ENCODE data around the gene ASAP2.
A peak's percentile ranks its signal among the peaks of the same experiment; 100 is the strongest.

The ASAP2 gene

DNA sequence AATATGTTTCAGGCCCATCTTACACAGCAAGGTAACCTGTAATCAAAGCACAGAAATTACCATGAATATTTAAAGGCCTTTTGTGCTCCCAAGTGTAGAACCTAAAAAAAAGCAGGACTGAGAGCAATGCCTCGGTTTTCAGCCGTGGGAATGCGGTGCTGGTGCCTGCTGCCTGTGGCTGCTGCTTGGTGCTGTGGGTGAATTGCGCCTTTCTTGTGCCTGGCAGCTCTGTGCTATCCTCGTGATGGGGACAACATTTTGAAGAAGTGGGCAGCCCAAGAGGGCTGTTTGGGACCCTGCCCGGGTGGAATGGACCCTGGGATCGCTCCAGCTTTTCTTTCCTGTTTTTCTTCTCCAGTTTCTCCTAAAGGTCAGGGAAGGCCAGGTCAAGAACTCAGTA is 91.2 kb downstream of the ASAP2 start:
- no peak for DNase-seq (ENCODE audit: low spot score)

DNA sequence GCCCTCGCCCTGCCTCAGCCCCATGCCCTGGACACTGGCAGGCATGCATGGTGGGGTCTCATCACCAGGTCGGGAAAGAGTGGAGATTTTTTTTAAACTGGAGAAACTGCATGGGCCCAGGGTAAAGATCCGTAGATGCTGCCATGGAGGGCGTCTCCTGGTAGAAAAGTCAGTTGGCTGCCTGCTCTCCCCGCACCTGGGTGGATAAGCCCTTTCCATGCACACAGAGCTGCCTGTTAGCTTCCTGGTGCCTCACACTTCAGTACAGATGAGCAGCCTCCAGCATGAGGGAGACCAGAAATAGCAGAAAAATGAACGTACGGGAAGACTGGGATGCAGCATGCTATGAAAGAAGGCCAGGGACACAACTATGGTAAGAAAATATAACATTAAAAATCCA is 92.0 kb downstream of the ASAP2 start:
- no peak for DNase-seq (ENCODE audit: low spot score)

DNA sequence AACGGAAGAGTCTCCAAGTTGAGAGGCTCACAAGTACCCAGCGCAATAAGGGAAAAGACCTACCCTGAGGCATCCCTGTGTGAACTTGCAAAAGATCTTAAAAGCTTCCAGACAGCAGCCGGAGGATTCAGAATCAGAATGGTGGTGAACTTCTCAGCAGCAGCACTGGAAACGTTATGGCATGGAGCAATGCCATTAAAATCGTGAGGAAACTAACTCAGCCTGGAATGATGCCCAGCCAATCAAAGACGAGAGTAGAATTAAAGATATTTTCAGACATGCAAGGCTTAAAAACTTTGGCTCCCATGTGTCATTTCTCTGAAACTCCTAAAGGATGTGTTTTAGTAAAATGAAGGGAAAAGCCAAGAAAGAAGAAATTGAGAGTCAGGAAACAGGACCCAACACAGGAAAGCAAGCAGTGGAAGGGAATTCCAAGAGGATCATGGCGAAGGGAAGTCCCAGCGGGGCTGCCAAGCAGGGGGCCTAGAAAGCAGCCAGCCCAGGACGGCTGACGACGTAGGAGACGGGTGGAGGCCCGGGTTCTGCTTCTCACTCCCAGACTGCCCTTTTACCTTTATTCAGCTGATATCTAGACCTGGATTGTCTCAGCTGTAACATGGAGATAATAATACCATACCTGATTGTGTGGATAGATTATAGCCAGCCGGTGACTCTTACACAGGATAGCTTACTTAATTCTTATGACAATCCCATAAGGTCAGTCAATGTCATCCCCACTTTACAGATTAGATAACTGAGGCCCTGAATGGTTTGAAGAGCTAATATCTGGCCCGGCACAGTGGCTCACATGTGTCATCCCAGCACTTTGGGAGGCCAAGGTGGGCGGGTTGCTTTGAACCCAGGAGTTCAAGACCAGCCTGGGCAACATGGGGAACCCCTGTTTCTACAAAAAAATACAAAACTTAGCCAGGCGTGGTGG is 92.8 kb downstream of the ASAP2 start:
- DNase-seq (ENCODE audit: low spot score), result no peak

DNA sequence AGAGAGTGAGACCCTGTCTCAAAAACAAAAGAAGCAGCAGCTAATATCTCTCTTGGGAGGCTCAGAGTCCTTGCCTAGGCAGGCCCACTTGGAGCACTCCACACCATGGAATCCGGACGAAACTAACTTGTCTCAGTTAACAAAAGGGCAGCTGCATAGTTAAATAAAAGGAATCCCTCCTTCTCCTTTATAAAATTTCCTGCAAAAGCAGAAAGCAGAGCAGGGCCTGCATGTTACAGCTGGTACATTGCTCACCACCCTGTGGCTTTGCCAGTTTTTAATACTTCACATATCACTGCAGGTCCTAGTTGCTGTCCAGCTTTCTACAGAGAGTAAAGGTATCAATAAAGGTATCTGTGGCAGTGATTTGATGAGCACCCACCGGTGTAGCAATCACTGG is 93.6 kb downstream of the ASAP2 start:
- DNase-seq (ENCODE audit: low spot score), result no peak

DNA sequence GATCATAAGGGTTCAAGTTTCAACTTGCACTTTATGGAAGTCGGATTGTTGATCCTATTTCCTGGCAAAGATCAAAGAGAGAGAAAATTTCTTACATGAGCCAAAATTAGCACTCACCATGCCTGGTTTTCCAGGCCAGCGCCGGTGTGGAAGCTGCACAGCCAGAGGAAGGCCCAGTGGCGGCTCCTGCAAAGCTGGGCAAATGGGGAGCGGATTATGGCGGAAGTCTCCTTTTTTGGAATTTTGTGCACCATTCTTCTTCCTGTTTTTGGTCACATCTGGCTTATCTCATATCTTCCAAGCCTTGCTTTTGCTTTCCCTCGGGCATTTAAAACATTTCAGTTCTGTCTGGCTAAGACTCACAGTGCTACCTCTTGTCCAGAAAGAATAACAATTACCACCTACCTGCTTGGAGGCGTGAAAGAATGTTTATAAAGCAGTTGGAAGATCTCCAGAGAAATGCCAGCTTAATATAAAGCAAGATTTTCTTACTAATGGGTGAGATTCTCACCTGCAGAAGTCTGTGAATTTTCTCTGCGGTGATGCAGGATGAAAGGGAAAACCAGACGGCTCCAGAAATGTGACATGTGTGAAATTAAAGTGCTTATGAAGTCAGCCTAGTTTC is 94.3 kb downstream of the ASAP2 start:
- DNase-seq (ENCODE audit: low spot score), result no peak

DNA sequence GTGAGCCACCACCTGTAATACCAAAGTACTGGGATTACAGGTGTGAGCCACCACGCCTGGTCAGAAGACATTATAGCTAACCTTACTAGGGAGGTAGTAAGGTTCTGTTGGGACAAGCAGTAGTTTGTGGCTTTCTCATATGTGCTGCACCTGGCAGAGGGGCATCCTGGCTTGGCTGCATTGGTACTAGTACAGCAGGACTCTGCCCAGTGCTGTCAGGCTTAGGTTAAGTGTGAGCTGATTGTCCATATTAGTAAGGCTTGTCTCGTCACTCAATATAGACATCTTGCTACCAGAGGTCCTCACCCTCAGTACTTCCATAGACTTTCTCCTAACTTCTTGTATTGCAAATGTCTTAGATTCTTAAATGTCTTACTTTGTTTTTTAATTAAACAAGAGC is 96.1 kb downstream of the ASAP2 start:
- DNase-seq (ENCODE audit: low spot score), result no peak

DNA sequence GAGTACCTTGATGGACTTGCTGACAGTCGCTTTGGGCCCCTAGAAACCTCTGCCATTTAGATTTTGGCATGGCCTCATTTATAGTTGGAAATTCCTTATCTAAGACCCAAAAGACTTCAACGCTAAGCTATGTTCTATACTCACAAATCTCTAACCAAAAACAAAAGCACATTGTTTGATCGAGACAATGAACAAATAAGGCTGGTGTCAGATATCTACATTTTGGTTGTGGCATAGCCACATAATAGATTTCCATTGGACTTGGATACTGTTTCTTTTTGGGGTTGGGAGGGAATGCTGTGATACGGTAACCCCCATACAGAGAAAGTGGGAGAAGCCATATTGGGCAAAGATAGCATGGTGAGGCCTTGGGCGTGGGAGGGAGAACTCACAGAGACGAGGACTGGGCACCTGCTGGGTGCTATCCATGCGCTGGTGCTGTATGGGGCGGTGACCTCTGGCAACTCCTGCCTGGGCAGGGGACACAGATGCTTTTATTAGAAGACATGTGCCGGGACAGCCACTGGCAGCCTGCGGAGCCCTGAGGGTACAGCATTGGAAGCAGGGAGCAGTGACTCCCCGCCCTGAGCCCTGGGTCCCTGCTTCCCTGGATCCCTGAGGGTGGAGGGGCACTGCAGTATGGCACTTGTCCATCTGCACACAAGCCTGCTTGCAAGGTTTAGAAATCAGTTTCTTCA is 97.1 kb downstream of the ASAP2 start:
- DNase-seq (ENCODE audit: low spot score), result no peak

DNA sequence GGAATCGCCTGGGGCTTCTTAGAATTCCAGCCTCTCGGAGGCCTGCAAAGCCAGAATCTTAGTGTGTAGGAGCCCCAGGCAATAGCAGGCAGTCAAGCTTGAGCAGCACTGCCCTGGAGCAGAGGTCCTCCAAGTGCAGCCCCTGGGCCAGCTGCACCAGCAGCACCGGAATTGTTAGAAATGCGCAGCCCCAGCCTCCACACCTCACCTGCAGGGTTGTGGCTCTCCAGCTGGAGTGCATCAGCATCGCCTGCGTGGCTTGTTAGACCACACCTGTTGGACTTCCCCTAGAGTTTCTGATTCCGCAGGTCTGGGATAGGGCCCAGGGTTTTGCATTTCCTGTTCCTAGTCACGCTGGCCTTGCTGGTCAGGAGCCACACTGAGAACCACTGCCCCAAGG is 100.3 kb downstream of the ASAP2 start:
- no peak for DNase-seq (ENCODE audit: low spot score)

DNA sequence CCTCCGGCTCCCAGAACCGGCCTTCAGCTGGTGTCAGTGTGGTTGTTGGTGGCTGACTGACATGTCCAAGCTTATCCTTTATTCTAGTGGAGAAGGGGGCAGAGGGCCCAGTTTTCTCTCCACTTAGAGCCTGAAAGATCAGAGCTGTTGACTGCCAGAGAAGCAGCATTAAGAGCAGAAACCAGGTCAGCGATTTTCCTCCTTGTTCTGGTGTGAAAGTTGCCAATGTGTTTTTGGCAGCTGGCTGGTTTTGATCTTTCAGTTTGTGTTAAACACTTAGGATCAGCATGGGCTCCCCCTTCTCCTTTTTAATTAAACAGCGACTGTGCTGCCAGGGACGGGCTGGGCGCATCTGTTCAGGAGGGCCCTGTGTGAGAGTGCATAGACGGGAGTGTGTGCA is 100.9 kb downstream of the ASAP2 start:
- no peak for DNase-seq (ENCODE audit: low spot score)

DNA sequence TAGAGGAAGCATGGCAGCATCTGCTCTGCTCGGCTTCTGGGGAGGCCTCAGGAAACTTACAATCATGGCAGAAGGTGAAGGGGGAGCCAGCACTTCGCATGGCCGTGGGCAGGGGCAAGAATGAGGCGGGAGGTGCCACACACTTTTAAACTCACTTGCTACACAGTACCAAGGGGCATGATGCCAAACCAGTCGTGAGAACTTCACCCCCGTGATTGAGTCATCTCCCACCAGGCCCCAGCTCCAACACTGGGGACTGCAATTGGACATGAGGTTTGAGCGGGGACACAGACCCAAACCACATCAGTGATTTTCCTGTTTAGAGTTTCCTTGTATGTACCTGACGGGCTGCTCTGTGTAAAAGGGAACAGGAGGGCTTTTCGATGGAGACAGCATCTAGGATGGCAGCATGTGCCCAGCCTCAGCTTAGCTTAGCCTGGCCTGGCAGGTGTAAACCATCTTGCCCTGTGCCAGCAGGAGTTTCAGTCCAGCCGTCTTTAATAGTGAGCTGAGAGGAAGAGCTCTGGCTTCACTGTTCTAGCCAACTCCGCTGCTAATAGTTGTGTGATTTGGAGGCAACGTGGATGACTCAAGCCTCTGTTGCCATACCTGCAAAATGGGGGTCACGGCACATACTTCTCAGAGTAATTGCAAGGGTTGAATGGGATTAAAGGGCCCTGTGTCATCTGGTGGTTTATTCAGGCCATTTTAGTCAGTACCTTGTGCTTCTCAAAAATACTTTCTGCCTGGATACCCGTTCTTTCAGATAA is 101.8 kb downstream of the ASAP2 start:
- DNase-seq (ENCODE audit: low spot score), result no peak

DNA sequence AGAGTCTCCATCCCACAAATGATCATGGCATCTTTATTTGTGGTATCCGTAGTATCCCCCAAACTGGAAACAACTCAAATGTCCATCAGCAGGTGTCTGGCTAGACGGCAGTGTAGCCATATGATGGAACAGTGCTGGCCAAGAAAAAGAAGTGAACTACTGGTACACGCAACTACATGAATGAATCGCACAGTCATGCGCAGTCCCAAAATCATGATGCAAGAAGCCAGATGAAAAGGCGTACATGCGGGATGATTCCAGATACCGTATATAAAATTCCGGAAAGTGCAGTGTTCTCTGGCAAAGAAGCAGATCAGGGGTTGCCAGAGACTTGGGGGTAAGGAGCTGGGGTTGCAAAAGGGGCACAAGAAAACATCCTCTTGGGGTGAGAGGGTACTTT is 102.5 kb downstream of the ASAP2 start:
- no peak for DNase-seq (ENCODE audit: low spot score)

DNA sequence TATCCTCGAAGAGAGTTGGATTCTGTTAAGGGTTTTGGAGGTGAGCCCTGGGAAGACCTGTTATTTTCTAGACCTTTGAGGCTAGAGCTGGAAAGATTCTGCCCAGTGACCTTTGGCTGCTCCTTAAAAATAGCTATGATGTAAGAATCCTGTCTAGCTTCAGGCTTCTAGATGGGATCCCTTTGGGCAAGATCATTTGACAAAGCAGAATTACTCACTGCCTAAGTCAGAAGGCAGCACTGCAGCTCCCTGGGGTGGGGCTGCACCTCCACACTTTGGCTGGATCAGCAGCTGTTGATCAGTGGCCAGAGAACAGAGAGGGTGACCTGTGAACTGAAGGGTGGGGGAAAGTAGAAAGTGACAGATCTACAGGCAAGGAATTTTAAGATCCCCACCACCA is 103.8 kb downstream of the ASAP2 start:
- DNase-seq (ENCODE audit: low spot score), result peak; percentile 81

DNA sequence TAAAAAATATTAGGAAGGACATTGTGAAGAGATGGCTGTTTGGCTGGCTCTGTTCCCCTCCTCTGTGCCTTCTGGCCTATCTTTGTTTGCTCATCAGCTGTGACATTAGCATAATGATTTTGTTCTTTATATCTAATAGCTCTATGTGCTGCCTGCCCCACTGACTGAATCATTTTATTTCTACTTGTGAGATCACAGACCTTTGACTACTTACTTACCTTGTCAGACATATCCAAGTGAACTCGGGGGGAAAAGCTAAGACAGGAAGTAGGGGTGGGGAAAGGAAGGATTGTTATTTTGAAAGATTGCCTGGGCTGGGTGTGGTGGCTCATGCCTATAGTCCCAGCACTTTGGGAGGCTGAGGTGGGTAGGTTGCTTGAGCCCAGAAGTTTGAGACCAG is 104.2 kb downstream of the ASAP2 start:
- DNase-seq (ENCODE audit: low spot score), result no peak

DNA sequence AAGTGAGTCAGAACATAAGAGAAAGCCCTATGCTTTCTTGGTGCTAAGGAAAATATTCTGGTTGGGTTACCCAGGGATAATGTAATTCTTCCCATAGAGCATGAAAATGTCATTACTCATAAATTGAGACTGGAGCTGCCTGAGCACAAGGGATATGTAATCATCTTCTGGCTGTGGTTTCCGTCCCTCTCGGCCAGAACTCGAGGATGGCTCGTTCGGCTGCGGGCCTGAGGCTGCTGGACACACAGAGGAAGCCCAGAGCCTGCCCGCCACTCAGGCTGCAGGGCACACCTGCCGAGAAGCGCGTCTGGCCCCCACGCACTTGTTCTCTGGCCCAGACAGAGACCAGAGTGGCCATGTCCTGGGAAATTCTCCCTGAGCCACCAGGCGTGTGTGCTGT is 104.9 kb downstream of the ASAP2 start:
- DNase-seq (ENCODE audit: low spot score), result peak; percentile 77

DNA sequence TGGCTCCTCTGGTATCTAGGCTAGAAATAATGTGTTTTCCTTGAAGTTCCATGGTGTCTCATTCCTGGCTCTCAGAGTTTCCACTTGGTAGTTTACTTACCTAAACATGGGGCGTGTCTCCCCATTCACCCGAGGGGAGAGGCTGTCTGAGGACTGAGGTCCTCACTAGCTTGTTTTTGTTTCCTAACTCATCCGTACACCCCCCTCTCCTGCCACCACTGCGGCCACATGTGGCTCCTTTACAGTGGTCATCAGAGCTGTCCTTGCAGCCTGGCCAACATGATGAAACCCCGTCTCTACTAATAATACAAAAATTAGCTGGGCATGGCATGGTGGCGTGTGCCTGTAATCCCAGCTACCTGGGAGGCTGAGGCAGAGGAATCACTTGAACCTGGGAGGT is 106.0 kb downstream of the ASAP2 start:
- no peak for DNase-seq (ENCODE audit: low spot score)

DNA sequence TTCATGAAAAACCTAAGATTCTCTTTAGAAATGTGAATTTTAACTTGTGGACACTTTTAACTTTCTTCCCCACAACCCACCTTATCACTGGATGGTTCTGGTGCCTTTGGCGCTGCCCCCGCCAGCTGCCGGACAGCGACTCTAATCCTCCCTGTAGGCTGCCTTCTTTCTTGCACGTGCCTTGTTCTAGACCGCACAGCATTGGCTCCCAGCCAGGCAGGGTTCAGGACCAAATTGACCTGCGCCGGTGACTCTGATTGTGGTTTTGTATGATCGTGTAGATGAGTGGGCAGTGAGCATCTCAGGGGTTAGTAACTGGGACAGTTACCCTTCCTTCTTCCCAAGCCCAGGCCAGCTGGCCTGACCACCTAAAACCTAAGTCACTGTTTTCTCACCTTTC is 106.8 kb downstream of the ASAP2 start:
- DNase-seq (ENCODE audit: low spot score), result no peak

DNA sequence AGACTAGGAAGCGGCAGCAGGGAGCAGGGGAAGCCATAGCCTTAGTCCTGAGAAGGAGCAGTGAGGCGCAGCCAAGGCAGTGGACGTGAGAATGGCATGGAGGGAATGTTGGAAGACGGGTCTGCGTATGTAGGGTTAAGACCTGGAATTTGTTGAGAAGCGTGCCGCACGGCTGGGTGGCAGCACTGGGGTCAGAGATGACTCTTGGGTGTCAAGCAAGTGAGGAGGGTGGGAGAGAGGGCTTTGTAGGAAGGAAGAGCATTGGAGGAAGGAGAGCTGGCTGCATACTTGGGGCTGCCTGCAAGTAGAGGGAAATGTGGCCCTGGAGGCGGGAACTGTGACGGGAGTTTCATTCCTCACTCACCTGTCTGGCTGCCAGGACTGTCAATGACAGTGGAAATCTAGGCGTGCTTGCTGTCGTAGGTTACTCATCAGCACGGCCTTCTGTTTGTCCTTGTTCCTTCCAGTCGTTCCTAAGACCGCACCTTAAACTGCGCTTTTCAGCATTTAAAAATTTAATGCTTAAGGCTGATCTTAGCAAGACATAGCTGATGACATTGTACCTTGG is 108.8 kb downstream of the ASAP2 start:
- DNase-seq (ENCODE audit: low spot score), result no peak

DNA sequence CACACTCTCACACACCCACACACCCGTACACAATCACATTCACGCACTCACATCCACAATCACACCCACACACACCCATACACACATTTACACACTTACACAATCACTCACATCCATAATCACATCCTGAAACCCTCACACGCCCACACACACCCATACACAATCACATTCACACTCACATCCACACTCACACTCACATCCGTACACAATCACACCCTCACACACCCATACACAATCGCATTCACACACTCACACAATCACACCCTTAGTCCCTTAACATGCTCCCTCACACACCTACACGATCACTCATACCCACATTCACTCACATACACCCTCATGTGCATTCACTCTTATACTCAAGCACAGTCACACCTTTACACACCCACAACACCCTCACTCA is 110.9 kb downstream of the ASAP2 start:
- no peak for DNase-seq (ENCODE audit: low spot score)

DNA sequence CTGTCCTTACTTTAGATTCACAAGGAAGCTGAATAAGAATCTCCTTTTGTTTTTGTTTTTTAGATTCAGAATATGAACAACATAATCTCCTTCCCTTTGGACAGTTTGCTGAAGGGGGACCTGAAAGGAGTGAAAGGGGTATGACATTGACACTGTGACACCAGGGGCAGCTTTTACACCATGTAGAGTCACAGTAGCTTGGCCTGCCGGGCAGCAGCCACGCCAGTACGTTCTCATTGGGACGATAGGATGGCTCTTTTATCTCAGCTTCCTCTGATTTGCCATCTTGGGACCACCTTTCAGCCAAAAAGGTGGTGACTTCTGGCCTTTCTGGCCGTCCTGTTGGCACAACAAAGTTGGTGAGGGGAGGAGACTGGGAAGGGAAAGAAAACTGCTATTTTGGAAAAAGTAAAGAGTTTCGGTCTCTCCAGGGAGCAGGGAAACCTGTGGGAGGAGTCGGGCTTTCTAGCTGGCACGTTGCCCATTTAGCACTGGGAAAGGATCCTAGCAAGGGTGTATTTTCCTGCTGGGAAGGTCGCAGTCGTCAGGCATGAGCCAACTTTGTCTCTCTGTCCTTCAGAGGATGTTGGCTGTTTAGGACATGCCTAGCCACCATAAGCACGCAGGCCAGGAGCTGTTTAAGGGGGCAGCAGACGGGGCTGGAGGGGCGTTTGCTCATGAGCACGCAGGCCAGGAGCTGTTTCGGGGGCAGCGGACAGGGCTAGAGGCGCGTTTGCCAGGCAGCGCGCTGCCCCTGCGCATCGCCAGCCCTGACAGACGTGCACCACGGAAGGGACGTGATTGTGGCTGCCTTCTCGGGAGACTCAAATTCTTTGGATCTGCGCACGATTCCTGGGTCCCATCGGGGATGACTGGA is 112.1 kb downstream of the ASAP2 start:
- no peak for DNase-seq (ENCODE audit: low spot score)

DNA sequence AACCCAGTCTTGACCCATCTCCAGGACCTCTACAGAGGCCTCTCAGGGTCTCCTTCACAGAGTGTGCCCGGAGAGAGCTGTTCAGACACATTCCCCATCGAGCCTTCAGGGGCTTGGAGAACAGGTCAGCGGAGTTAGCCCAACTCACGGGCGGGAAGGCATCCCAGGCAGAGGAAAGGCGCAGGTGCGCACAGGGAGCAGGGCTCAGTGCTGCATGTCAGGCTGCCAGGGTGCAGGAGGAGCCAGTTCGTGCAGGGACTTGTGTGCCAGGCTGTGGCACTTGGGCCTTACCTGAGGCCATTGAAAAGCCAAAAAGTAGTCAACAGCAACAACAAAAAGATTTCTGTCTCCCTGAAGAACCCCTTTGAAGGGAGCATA is 112.7 kb downstream of the ASAP2 start:
- no peak for DNase-seq (ENCODE audit: low spot score)

DNA sequence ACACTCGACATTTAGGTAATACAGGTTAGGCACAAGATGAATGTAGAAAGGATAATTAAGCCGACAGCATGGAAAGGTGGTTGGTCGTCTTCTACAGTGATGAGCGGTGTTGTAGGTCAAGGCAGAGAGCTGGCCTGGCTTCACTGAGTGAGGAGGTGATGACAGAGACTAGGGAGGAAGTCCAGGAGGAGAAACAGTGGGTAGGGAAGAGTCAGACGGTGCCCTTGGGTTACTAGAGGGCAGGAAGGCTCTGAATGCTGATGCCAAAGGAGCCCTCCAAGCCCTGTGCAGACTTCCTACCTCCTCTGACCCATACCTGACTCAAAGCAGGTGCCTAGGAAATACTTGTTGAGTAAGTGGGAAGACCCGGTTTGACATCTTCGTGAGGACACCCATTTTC is 116.0 kb downstream of the ASAP2 start:
- no peak for DNase-seq (ENCODE audit: low spot score)

All from AG08396 (cell line).